ENCODE data around the gene DMD. TPM values are rescaled to one million over a fixed set of nuclear protein-coding genes. Genes with fewer than 3 reads are reported as not detected.

Gene DMD
- total and polyA plus RNA-seq, 2 of the 13 experiments (the other 11 are each of a cell fraction or from before 2014, with no cell fraction given), result 17.6 to 25.9 TPM

DNA sequence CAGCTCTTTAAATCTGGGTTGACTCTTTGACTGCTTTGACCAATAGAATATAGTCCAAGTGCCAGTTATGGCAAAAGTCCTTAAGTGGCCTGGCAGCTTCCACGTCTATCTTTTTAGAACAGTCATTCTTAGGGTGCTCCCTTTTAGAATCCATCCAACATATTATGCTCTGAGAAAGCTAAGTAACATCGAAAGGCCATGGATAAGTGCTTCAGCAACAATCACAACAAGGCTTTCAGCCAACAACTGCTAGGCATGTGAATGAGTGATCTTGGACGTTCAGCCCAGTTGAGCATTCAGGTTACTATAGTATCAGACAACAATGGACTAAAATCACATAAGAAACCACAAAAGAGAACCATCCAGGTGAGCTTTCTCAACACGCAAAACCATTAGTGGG lies 818.7 kb downstream of the DMD start:
- H3K9me3 ChIP-seq (ENCODE audit: low read length), result no peaks in the 10 kb centered on the region
- no peaks in the 10 kb centered on the region for H3K36me3 ChIP-seq (replicated peaks in 1 of 2; ENCODE audit: control insufficient read depth in 1 of 2, insufficient read depth in 2 of 2, low read length in 2 of 2)
- H2AFZ ChIP-seq (ENCODE audit: low read length), result no peak overlapping the region
- DNase-seq (ENCODE audit: low spot score) (no peak), ATAC-seq (no peak), FAIRE-seq (no peak)
- H3K9ac ChIP-seq (ENCODE audit: insufficient read depth, low read depth, low read length), result no peak overlapping the region
- POLR2A ChIA-PET, result no interaction called here
- in situ Hi-C loops (cut with HindIII; ENCODE audit: extremely low pct_ligation_motif_present, low pct_unique_long_range_greater_than_20kb) (no loop called here), intact Hi-C loops (cut with micrococcal nuclease; ENCODE audit: unreplicated experiment) (no loop called here)
- no peaks in the 10 kb centered on the region for H3K27me3 ChIP-seq (ENCODE audit: control insufficient read depth in 1 of 2, insufficient read depth in 2 of 2, low read length in 2 of 2)
- no peaks in the 10 kb centered on the region for H3K79me2 ChIP-seq (ENCODE audit: insufficient read depth, low read length)
- WGBS (ENCODE audit: low lambda C conversion rate), result 3% methylated on average over 3 of the region's 4 CpGs
- no peak overlapping the region for H3K4me3 ChIP-seq (replicated peaks in 1 of 3; ENCODE audit: insufficient read depth in 1 of 3, low read depth in 2 of 3, low read length in 3 of 3)
- CTCF ChIA-PET (ENCODE audit: low intra/inter-chr PET ratio, low total read pairs), result no interaction called here
- BruUV-seq (replicated peaks), result no TSS peak
- no peak overlapping the region for H3K27ac ChIP-seq (ENCODE audit: extremely low read length, insufficient read depth, low read length)
- H3K4me2 ChIP-seq (ENCODE audit: low read depth, low read length), result no peak overlapping the region
- no peaks in the 10 kb centered on the region for H3K4me1 ChIP-seq (ENCODE audit: insufficient read depth, low read length)
- H4K20me1 ChIP-seq (ENCODE audit: insufficient read depth, low read length), result no peaks in the 10 kb centered on the region
- TF ChIP-seq, protein P1, sequence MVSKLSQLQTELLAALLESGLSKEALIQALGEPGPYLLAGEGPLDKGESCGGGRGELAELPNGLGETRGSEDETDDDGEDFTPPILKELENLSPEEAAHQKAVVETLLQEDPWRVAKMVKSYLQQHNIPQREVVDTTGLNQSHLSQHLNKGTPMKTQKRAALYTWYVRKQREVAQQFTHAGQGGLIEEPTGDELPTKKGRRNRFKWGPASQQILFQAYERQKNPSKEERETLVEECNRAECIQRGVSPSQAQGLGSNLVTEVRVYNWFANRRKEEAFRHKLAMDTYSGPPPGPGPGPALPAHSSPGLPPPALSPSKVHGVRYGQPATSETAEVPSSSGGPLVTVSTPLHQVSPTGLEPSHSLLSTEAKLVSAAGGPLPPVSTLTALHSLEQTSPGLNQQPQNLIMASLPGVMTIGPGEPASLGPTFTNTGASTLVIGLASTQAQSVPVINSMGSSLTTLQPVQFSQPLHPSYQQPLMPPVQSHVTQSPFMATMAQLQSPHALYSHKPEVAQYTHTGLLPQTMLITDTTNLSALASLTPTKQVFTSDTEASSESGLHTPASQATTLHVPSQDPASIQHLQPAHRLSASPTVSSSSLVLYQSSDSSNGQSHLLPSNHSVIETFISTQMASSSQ (IDR thresholded peaks at IDR 0.05; ENCODE audit: low read depth), result no peak
- TF ChIP-seq, protein P1 (CRISPR knock-in tag; IDR thresholded peaks at IDR 0.05; ENCODE audit: borderline replicate concordance), result no peak
- TF ChIP-seq MTF2 (CRISPR knock-in tag; IDR thresholded peaks at IDR 0.05; ENCODE audit: borderline replicate concordance) (no peak), CBX5 (CRISPR knock-in tag; IDR thresholded peaks at IDR 0.05; ENCODE audit: borderline replicate concordance) (no peak), PCBP1 (IDR thresholded peaks at IDR 0.05; ENCODE audit: borderline replicate concordance, low read depth, low read length) (no peak), PHF8 (CRISPR knock-in tag; IDR thresholded peaks at IDR 0.05) (no peak), ZNF343 (CRISPR knock-in tag; IDR thresholded peaks at IDR 0.05) (no peak), ZNF329 (CRISPR knock-in tag; IDR thresholded peaks at IDR 0.05; ENCODE audit: low read depth) (no peak)
- TF ChIP-seq, protein P2, sequence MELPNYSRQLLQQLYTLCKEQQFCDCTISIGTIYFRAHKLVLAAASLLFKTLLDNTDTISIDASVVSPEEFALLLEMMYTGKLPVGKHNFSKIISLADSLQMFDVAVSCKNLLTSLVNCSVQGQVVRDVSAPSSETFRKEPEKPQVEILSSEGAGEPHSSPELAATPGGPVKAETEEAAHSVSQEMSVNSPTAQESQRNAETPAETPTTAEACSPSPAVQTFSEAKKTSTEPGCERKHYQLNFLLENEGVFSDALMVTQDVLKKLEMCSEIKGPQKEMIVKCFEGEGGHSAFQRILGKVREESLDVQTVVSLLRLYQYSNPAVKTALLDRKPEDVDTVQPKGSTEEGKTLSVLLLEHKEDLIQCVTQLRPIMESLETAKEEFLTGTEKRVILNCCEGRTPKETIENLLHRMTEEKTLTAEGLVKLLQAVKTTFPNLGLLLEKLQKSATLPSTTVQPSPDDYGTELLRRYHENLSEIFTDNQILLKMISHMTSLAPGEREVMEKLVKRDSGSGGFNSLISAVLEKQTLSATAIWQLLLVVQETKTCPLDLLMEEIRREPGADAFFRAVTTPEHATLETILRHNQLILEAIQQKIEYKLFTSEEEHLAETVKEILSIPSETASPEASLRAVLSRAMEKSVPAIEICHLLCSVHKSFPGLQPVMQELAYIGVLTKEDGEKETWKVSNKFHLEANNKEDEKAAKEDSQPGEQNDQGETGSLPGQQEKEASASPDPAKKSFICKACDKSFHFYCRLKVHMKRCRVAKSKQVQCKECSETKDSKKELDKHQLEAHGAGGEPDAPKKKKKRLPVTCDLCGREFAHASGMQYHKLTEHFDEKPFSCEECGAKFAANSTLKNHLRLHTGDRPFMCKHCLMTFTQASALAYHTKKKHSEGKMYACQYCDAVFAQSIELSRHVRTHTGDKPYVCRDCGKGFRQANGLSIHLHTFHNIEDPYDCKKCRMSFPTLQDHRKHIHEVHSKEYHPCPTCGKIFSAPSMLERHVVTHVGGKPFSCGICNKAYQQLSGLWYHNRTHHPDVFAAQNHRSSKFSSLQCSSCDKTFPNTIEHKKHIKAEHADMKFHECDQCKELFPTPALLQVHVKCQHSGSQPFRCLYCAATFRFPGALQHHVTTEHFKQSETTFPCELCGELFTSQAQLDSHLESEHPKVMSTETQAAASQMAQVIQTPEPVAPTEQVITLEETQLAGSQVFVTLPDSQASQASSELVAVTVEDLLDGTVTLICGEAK (IDR thresholded peaks at IDR 0.05), result no peak
- TF ChIP-seq, protein P2 (CRISPR knock-in tag; IDR thresholded peaks at IDR 0.05), result no peak
- TF ChIP-seq, protein P3, sequence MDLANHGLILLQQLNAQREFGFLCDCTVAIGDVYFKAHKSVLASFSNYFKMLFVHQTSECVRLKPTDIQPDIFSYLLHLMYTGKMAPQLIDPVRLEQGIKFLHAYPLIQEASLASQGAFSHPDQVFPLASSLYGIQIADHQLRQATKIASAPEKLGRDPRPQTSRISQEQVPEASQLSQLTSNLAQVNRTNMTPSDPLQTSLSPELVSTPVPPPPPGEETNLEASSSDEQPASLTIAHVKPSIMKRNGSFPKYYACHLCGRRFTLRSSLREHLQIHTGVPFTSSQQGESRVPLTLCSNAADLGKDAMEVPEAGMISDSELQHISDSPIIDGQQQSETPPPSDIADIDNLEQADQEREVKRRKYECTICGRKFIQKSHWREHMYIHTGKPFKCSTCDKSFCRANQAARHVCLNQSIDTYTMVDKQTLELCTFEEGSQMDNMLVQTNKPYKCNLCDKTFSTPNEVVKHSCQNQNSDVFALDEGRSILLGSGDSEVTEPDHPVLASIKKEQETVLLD (CRISPR knock-in tag; IDR thresholded peaks at IDR 0.05; ENCODE audit: low read depth), result no peak

Measured in HepG2 (cell line).